ENCODE data around the gene ALDH3A2.

DNA sequence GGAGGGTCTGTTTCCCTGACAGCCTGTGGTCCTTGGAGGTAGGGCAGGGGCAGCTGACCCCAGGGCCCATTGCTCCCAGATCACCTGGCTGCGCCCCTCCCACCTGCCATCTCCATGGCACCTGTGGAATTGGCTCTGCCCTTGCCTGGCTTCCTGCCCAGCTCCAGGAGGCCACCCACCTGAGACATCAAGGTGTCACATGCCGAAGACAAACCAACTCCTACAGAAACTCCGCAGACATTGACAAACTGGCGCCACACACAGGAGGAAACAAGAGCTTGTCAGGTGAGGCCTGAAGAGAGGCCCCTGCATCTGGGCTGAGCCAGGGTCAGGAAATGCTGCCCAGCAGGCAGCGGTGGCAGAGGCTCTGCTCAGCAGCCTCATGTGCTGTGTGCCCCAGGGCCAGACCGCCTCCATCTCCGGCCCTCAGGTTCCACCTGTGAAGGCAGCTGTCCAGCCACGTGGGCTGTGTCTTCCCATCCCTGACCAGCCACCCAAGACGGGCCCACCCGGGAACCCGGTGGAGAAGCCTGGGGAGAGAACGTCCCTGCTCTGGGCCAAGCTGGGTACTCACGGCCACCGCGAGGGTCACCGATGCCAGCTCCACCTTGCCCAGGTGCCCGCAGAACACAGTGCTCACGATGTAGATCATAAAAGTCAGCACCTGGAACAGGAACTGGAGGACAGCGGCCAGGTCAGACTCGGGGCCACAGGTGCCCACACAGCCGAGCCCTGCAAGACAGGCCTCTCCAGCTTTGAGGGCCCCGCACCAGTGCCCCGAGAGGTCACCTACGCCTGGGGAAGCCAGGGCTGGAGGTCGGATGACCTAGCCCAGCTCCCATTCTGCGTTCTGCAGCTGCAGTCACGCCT, 66.2 kb downstream of the ALDH3A2 start:
- TF ChIP-seq, protein P1, sequence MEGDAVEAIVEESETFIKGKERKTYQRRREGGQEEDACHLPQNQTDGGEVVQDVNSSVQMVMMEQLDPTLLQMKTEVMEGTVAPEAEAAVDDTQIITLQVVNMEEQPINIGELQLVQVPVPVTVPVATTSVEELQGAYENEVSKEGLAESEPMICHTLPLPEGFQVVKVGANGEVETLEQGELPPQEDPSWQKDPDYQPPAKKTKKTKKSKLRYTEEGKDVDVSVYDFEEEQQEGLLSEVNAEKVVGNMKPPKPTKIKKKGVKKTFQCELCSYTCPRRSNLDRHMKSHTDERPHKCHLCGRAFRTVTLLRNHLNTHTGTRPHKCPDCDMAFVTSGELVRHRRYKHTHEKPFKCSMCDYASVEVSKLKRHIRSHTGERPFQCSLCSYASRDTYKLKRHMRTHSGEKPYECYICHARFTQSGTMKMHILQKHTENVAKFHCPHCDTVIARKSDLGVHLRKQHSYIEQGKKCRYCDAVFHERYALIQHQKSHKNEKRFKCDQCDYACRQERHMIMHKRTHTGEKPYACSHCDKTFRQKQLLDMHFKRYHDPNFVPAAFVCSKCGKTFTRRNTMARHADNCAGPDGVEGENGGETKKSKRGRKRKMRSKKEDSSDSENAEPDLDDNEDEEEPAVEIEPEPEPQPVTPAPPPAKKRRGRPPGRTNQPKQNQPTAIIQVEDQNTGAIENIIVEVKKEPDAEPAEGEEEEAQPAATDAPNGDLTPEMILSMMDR (IDR thresholded peaks at IDR 0.05), result no peak
- TF ChIP-seq, protein P2, sequence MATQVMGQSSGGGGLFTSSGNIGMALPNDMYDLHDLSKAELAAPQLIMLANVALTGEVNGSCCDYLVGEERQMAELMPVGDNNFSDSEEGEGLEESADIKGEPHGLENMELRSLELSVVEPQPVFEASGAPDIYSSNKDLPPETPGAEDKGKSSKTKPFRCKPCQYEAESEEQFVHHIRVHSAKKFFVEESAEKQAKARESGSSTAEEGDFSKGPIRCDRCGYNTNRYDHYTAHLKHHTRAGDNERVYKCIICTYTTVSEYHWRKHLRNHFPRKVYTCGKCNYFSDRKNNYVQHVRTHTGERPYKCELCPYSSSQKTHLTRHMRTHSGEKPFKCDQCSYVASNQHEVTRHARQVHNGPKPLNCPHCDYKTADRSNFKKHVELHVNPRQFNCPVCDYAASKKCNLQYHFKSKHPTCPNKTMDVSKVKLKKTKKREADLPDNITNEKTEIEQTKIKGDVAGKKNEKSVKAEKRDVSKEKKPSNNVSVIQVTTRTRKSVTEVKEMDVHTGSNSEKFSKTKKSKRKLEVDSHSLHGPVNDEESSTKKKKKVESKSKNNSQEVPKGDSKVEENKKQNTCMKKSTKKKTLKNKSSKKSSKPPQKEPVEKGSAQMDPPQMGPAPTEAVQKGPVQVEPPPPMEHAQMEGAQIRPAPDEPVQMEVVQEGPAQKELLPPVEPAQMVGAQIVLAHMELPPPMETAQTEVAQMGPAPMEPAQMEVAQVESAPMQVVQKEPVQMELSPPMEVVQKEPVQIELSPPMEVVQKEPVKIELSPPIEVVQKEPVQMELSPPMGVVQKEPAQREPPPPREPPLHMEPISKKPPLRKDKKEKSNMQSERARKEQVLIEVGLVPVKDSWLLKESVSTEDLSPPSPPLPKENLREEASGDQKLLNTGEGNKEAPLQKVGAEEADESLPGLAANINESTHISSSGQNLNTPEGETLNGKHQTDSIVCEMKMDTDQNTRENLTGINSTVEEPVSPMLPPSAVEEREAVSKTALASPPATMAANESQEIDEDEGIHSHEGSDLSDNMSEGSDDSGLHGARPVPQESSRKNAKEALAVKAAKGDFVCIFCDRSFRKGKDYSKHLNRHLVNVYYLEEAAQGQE (IDR thresholded peaks at IDR 0.05; ENCODE audit: insufficient read depth in 1 of 2, low read depth in 2 of 2, low read length in 1 of 2), result no peak
- no peak for TF ChIP-seq TCF7L2 (IDR thresholded peaks at IDR 0.05; ENCODE audit: low read depth, low read length)
